Endometrial microvascular endothelial cells (primary cell): ENCODE data around the gene LYRM4. TPM values are rescaled to one million over a fixed set of nuclear protein-coding genes. Genes with fewer than 3 reads are reported as not detected.

ENCODE experiments used
- in situ Hi-C: cut with HindIII; loops from 2 replicates; pipeline ENCODE4 v1.10.0; 2017; ENCODE audit warnings: low sequenced_read_pairs, low pct_unique_long_range_greater_than_20kb; ENCODE audit errors: inconsistent ontology term
- total RNA-seq: library from RNA; depleted of rRNA; stranded (reverse); fragments of >200 nt; gene quantifications from one replicate; pipeline ENCODE4 v1.2.3, GENCODE V29; 2015; ENCODE audit errors: inconsistent ontology term

LYRM4 gene
- total RNA-seq, 1 donor from 2014 or later: 38.8 TPM

DNA sequence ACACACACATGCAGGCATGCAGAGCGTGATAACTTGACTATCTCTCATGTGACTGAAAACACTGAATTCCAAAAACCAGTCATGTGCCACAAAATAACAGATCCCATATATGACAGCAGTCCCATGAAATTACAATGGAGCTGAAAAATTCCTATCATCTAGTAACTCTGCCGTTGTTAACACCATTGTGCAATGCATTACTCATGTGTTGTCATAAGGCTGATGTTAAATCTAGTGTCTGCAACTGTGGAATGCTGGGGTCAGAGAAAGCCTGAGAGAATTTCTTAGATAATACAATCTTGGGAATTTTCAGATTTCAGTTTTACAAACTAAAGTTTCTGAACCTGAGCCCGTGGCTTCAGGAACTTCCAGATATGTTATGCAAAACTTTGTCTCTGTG is 70.2 kb downstream of the LYRM4 start:
- in situ Hi-C loops: no loop called here

DNA sequence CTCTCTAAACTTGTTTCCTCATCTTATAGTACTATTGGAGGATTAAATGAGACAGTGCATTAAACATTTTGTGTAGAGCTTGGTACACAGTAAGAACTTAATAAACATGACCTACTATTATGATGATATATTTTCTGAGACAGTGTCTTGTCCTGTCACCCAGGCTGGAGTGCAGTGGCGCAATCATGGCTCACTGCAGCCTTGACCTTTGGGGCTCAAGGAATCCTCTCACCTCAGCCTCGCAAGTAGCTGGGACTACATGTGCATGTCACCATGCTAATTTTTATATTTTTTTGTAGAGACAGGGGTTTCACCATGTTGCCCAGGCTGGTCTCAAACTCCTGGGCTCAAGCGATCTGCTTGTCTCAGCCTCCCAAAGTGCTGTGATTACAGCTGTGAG is 72.1 kb downstream of the LYRM4 start:
- in situ Hi-C loops: no loop called here

DNA sequence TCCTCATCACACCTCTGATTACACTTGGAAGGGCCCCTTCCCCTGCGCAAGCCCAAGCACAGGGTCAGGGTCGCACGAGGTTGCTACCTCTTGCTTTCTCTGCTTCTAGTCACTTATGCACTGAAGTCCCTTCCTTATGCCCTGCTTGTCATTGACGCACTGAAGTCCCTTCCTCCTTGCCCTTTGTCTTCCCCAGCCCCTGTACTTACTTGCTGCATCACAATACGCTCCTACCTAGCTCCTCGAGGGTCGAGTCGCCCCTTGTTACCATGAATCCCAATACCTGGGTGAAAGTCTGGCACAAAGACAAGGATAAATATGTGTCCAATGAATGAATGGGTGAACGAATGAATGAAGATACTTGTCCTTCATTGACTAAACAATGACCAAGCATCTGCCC is 75.9 kb downstream of the LYRM4 start:
- in situ Hi-C loops: no loop called here

DNA sequence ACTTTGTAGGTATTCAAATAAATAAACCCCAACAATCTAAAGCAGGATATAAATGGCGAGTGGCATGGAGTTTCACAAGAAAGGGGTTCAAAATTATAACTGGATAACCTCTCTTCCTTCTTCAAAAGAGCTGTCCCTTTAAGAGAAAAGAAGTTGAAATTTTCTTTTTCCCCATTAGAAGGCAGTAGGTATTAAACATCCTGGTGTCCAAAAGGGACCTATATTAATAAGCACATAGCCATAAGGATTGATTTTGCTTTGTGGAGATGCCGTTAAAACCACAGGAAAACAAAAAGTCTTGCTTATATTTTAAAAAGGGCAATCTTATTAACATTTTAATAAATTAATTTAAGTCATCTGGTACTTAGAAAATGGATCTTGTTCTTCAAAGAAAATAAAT is 76.5 kb downstream of the LYRM4 start:
- in situ Hi-C loops: no loop called here

DNA sequence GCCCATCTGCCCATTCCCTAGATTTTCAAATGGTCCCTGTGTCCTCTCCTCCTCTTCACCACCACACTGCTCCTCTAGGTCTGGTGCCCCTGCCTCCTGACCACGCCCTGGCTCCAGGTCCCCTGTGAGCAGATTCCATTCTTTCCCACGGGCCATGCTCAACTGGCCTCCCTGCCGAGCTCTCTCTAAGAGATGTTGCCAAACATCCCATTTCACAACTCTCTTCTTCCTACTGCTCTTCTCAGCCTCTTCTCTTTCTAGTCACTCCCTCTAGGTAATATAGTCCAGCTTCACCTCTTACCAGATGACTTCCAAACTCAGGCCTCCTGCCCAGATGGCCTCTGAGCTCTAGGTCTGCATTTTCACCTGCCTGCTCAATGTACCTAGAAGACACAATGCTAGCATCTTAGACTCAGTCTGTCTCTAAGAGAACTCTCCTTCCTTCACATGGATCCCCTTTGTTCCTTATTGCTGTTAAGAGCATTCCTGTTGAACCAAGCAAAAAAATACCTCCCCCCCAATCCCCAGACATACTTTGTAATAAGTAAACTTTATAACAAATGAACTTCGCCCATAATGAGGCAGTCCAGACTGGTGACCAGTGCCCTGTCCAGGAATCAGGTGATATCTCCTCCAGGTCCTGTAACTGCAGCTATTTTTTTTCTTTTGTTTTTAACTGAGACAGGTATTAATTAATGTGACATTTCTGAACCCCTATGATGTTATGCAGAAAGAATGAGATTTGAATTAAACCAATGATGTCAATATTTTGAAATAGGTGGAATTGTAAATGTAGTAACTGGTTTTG is 79.0 kb downstream of the LYRM4 start:
- in situ Hi-C loops: no loop called here

DNA sequence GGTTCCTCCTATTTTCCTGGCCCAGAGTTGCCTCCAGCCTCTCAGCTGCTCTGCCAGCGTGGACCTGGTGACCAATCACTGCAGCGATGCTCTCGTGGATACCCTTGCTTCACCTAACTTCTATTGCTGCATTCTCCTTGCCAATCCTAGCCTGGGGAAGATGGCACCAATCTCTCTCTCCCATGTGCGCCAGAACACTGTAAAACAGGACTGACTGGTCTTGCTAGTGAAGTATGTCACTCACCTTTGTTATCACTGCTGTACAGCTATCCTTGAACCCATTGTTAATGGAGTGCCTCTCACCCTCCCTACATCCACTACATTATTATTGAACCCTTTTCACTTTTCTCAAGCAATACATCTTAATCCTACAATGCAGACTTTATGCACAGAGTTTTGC is 80.1 kb downstream of the LYRM4 start:
- in situ Hi-C loops: no loop called here

DNA sequence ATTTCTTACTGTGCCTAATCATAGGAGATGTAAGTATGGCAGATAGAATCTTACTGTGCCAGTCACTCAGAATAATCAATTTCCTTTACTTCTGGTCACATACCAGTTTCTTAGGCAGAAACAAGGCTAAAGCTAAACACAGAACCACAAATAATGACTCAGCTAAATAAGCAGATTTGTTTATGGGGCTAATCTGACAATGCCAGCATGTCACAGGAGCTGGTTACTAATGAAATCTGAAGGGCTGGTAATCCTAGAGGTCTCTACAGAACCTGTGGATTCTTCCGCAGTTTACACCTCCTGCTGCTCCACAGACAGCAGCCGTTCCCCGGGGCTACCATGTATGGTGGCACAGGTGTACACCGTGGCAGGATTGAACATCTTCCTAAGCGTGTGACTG is 80.8 kb downstream of the LYRM4 start:
- in situ Hi-C loops: no loop called here

DNA sequence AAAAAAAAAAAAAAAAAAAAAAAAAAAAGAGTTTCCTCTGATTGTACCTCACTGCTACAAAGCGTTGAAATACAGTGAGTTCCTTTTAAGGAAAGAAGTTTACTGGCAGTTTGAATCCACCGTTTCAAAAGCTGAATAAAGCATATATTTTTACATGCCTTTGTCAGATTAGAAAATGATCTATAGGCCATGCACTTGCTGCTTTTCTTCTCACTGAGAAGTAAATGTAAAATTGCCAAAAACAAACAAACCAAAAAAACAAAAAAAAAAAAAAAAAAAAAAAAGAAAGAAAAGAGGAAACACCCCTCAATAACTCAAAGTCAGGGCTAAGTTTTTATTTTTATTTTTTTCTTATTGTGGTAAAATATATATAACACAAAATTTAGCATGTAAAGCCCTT is 81.9 kb downstream of the LYRM4 start:
- in situ Hi-C loops: no loop called here

DNA sequence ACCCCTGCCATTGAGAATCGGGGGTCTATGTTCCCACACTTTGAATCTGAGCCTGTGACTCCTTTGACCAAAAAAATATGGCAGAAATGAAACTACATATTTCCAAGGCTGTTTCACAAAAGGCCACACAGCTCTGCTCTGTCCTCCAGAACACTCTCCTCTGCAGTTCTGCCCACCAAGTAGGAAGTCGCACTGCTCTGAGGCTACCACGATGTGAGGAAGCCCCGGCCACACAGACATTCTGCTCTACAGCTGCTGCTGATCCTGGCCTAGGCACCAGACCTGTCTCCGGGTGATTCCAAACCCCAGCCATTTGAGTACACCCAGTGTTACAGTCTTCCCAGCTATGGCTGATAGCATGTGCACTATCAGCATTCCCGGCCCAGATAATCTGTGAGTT is 85.1 kb downstream of the LYRM4 start:
- in situ Hi-C loops: no loop called here

DNA sequence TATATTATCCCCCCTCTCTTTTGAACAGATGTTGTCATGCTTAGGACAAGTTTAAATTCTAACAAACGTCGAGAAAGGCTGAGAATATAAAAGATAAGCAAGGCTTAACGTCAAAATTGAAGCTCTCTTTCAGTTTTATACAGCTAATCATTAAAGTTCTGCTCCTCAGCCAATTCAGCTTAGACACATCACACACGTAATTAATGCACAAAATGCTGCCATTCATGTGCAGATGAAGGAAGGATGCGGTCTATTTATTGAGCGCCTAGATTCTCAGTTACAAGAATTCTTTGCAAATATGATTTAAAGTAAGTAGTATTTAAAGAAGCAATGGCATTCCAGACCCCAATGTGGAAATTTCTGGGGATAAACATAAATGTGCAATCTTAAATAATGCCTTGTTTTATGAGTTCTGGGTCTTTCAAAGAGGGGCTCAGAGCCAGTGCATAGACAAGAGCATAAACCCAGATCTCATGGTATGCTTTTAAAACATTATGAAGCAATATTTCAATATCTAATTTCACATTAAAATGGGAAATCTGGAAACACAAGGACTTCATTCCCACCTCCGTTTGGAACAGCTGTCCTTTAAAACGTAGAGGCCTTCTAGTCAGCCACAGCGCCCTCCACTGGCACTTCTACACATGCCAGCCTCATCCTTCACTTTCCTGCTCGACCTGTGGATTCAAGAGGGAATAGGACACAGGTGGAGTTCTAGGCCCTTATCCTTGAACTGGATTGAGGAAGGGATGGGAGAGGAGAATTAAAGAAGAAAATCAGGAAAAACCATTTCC is 85.8 kb downstream of the LYRM4 start:
- in situ Hi-C loops: no loop called here

DNA sequence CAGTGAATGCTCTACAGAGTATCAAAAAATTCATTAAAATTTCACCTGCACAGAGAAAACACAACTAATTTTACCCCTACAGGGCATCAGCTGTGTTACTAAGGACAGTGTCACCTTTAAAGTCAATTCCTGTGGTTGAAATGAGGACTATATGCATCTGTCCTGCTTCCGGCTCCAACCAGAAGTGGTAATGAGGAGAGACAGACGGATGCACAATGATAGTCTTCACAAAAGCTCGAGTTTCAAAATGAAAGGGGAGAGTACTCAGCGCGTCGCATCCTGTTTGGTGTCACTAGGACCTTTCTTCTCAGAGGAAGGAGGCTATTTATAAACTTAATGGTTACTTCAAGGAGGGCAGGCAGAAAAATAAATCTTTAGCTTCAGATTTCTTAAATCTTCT is 86.5 kb downstream of the LYRM4 start:
- in situ Hi-C loops: no loop called here

DNA sequence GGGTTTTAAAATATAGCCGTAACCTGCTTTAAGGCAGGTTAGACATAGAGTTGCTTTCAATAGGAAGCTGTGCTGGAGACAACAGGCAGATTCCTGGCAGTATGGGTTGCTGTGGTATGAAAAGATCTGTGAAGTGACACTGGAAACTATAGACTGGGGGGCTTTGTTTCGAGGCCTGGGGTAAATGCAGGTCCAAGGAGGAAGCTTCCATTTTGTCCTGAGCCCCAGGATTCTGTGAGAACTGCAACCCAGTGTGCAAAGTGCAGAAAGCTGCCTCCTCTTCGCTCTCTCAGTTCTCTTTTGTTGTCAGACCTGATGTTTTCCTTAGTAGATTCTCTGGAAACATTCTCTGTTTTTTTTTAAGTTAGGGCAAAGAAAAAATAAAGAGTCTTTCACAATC is 86.9 kb downstream of the LYRM4 start:
- in situ Hi-C loops: no loop called here

DNA sequence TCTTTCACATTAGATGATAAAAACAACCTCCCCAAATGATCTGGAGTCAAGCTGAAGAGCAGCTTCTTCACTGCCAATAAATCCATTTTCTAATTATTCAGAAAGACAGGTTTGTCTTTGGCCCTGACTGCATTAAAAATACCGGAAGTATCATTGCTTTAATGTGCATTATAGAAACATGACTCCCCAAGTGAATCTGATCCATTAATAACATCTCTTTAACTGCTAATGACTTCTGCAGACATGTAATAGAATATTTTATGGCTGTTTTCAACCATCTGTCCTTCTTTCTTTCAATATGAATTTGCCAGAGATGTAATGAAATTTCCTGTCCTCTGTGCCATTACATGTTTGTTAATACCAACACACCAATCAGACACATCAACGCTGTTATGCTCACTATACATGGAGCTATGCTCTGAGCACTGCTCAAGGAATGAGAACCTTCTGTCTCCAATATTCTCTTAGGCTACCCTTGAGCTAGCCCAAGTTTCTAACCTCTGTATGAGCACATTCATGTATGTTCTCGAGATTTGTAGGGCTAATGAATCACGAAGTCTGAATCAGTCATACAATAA is 87.8 kb downstream of the LYRM4 start:
- in situ Hi-C loops: no loop called here

DNA sequence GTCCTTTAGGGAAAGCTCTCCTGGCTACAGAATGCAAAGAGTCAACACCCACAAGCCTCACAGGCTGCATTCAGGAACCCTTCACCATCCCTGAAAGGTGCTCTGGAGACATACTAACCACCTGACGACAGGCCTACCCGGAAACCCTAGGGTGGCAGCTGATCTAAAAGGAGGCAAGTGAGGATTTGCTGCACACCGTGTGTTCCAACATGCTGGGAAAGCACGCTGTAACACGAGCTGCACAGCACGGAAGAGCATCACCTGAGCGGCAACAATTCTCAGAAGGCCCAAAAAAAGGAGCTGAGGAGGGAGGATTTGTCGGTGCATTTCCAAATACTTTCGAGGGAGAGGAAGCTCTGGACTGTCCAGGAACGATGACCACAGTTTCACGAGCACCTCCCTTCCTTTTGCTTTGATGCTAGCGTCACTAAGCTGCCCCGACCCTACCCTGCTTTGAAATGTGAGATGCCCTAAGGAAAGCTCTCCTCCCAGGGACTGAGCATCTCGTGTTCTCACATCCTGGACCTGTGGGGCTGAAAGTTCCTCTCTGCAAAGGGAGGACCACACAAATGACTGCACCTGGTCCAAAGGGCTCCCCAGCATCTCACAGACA is 88.6 kb downstream of the LYRM4 start:
- in situ Hi-C loops: no loop called here

DNA sequence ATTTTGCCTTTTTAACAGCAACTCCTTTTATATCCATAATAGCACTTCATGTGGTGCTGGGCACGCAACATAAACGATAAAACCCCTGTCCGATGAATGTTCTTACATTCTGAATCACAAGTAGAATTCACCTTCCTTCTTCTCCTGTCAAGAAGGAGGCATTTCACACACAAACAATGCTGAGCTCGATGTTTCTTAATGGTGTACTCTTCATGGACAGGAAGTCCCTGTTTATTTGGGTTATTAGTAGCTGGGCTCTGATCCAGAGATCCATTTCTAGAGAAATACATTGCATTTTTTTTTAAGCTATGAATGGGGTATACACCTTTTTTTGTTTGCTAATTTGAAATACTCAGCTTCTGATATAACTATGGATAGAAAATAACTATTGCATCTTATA is 93.2 kb downstream of the LYRM4 start:
- in situ Hi-C loops: no loop called here

DNA sequence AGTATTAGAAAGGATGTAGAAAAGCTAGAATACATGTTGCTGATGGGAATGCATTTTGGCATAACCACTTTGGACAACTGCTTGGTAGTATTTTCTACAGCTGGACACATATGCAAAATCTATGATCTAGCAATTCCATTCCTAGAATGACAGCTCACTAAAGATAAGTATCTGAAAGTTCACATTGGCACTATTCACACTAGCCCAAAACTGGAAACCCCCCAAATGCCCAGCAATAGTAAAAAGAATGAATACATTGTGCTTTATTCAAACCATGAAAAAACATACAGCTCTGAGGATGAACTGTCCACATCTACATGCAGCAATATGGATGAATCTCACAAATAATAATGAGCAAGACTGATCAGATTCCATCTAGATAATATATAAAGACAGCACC is 96.7 kb downstream of the LYRM4 start:
- in situ Hi-C loops: no loop called here

DNA sequence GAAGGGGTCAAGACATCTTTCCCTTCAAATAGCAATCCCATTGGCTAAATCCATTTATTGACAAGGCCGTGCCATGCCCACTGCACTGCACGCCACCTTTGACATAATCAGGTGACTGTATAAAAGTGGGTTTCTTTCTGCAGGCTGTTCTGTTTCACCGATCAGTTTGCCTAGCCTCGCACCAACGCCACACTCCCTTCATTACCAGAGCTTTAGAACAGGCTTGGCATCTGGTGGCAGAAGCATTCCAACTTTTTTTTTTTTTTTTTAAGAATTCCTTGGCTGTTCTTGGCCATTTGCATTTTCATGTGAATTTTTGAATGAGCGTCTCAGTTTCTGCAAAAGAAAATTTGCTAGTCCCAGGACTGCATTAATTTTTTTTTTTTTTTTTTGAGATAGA is 97.5 kb downstream of the LYRM4 start:
- in situ Hi-C loops: no loop called here

DNA sequence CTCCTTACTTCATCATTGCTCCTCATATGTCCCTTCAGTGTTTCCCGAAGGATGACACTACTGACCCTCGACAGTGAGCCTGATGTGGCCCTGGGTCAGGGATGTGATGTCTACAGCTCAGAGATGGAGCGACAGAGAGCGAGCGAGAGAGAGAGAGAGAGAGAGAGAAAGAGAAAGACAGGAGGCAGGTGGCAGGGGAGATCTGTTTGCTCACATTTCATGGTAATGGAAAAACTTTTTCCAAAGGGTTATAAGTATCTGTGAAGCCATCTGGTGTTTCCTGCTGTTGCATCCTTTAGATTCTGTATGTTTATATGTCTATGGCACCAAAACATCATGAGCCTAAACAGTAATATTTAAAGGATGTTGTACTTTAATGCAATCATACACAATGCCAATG is 98.4 kb downstream of the LYRM4 start:
- in situ Hi-C loops: no loop called here

DNA sequence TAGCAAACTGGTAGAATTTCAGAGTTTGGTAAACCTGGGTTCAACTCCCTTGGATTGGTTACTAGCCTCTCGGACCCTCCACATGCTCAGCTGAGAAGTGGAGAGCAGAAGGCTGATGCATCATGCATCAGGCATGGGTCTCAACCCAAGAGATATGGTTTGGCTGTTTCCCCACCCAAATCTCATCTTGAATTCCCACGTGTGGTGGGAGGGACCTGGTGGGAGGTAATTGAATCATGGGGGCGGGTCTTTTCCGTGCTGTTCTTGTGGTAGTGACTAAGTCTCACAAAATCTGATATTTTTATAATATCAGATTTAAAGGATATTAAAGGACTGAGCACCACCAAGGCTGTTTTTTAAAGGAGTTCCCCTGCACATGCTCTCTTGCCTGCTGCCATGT is 100.5 kb downstream of the LYRM4 start:
- in situ Hi-C loops: no loop called here

DNA sequence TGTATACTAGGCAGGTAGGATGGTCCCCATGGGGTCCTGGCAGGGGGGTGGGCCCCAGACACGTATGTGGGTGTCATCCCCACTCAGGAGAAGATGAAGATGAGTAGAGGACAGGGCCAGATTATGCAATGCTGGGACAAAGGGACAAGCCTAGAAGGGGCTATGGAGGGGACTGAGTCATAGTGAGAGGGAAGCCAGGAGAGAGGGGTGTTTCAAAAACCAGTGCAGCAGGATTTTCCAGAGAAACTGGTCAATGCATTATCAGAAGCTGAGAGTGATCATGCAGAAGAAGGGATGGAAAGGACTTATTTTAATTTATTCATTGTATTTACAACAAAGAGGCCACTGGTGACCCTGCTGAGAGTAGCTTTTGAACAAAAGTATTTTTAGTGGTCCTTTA is 101.6 kb downstream of the LYRM4 start:
- in situ Hi-C loops: no loop called here
